GM23338 (cell line): ENCODE data around the gene TTC31. TPM values are rescaled to one million over a fixed set of nuclear protein-coding genes. Genes with fewer than 3 reads are reported as not detected.
A peak's percentile ranks its signal among the peaks of the same experiment; 100 is the strongest.

ENCODE experiments used
- ATAC-seq: fragments of 200-7000 bp; cut with Tn5 transposase; 3 replicates; pipeline ENCODE4 v1.9.1; 2020
- DNase-seq: peaks from one replicate; pipeline ENCODE4 v3.0.0-alpha.2; 2015; ENCODE audit warnings: low spot score
- H2AFZ ChIP-seq: fragments of 200-600 bp; sonication (generic); 2 replicates; pipeline ENCODE4 v1.8.0; 2016; ENCODE audit warnings: antibody characterized with exemption, mild to moderate bottlenecking, moderate library complexity
- H3F3A ChIP-seq: fragments of 200-600 bp; sonication (generic); replicated peaks from 2 replicates; pipeline ENCODE4 v1.8.0; 2017; ENCODE audit warnings: antibody characterized with exemption, mixed run types, low read depth
- H3K27ac ChIP-seq: fragments of 200-600 bp; sonication (generic); 2 replicates; pipeline ENCODE4 v1.6.1; 2016; ENCODE audit warnings: low read depth
- H3K27me3 ChIP-seq: fragments of 200-600 bp; sonication (generic); 2 replicates; pipeline ENCODE4 v1.8.0; 2016; ENCODE audit warnings: mild to moderate bottlenecking, mixed run types, moderate library complexity; ENCODE audit not compliant: insufficient read depth
- H3K36me3 ChIP-seq: fragments of 200-600 bp; sonication (generic); 2 replicates; pipeline ENCODE4 v1.8.0; 2016; ENCODE audit warnings: mild to moderate bottlenecking; ENCODE audit not compliant: insufficient read depth
- H3K4me1 ChIP-seq: fragments of 200-600 bp; sonication (generic); 2 replicates; pipeline ENCODE4 v1.8.0; 2016; ENCODE audit warnings: mild to moderate bottlenecking, moderate library complexity; ENCODE audit not compliant: insufficient read depth
- H3K4me2 ChIP-seq: fragments of 200-600 bp; sonication (generic); 2 replicates; pipeline ENCODE4 v1.7.1; 2017; ENCODE audit warnings: mixed run types
- H3K4me3 ChIP-seq: fragments of 200-600 bp; sonication (generic); 2 replicates; pipeline ENCODE4 v1.6.1; 2016; ENCODE audit warnings: mixed run types
- H3K79me2 ChIP-seq: fragments of 200-600 bp; sonication (generic); replicated peaks from 2 replicates; pipeline ENCODE4 v1.8.0; 2017; ENCODE audit warnings: mild to moderate bottlenecking; ENCODE audit not compliant: insufficient read depth
- H3K9me2 ChIP-seq: fragments of 200-600 bp; sonication (generic); 2 replicates; pipeline ENCODE4 v1.8.0; 2017; ENCODE audit not compliant: insufficient read depth
- H4K20me1 ChIP-seq: fragments of 200-600 bp; sonication (generic); replicated peaks from 2 replicates; pipeline ENCODE4 v1.8.0; 2017; ENCODE audit warnings: mild to moderate bottlenecking; ENCODE audit not compliant: insufficient read depth
- H3K27ac Mint-ChIP-seq: 2 replicates; pipeline ENCODE4 v1.8.0; 2020; ENCODE audit warnings: inconsistent platforms, mild to moderate bottlenecking, moderate library complexity, mixed read lengths
- H3K27me3 Mint-ChIP-seq: 3 replicates; pipeline ENCODE4 v1.8.0; 2022; ENCODE audit warnings: low read depth, mild to moderate bottlenecking, moderate library complexity, mixed read lengths, inconsistent platforms; ENCODE audit not compliant: insufficient read depth, poor library complexity
- H3K36me3 Mint-ChIP-seq: 3 replicates; pipeline ENCODE4 v1.8.0; 2021; ENCODE audit warnings: low read depth, mild to moderate bottlenecking, inconsistent platforms, moderate library complexity, mixed read lengths
- H3K4me1 Mint-ChIP-seq: 3 replicates; pipeline ENCODE4 v1.8.0; 2020; ENCODE audit warnings: mild to moderate bottlenecking, inconsistent platforms, mixed read lengths
- H3K4me3 Mint-ChIP-seq: 3 replicates; pipeline ENCODE4 v1.8.0; 2021; ENCODE audit warnings: moderate library complexity, mild to moderate bottlenecking, inconsistent platforms, mixed read lengths
- H3K9me3 Mint-ChIP-seq: 3 replicates; pipeline ENCODE4 v1.8.0; 2020; ENCODE audit warnings: moderate library complexity, mild to moderate bottlenecking, inconsistent platforms, mixed read lengths
- CREB1 ChIP-seq: fragments of 250-450 bp; sonication (Bioruptor Pico); IDR thresholded peaks from 2 replicates; pipeline ENCODE4 v1.5.0; 2020; ENCODE audit warnings: low read depth, mild to moderate bottlenecking, moderate library complexity
- EZH2 ChIP-seq: fragments of 200-600 bp; sonication (generic); IDR thresholded peaks from one replicate; pipeline ENCODE4 v1.8.0; 2017; ENCODE audit warnings: antibody characterized with exemption, mild to moderate bottlenecking, low read depth; ENCODE audit not compliant: unreplicated experiment
- EZH2phosphoT487 ChIP-seq: fragments of 200-600 bp; sonication (generic); IDR thresholded peaks from one replicate; pipeline ENCODE4 v1.8.1; 2018; ENCODE audit warnings: antibody characterized with exemption; ENCODE audit not compliant: unreplicated experiment
- JUNB ChIP-seq: IDR thresholded peaks from one replicate; pipeline ENCODE4 v1.6.1; 2016; ENCODE audit warnings: antibody characterized with exemption; ENCODE audit not compliant: unreplicated experiment
- NANOG ChIP-seq: IDR thresholded peaks from 2 replicates; pipeline ENCODE4 v1.6.1; 2016; ENCODE audit warnings: antibody characterized with exemption, borderline replicate concordance
- POLR2AphosphoS5 ChIP-seq: IDR thresholded peaks from 2 replicates; pipeline ENCODE4 v1.6.1; 2016; ENCODE audit warnings: antibody characterized with exemption, low read depth
- STAT1 ChIP-seq: IDR thresholded peaks from one replicate; pipeline ENCODE4 v1.6.1; 2016; ENCODE audit warnings: antibody characterized with exemption; ENCODE audit not compliant: unreplicated experiment
- ZNF114 ChIP-seq: fragments of 250-450 bp; sonication (Bioruptor Pico); IDR thresholded peaks from 2 replicates; pipeline ENCODE4 v1.5.0; 2020; ENCODE audit warnings: mild to moderate bottlenecking, moderate library complexity
- long read RNA-seq: library from polyadenylated mRNA; unstranded; transcript quantifications from one replicate; pipeline ENCODE4 v2.0.0, GENCODE V29; 2020; ENCODE audit not compliant: unreplicated experiment
- polyA plus RNA-seq: library from polyadenylated mRNA; unstranded; fragments of >200 nt; fragmentation: Nextera tagmentation; extraction: Ambion mirVana; gene quantifications from 2 replicates; pipeline ENCODE4 v1.2.1, GENCODE V29; 2016
- total RNA-seq: library from RNA; depleted of rRNA; stranded (reverse); fragments of >200 nt; shearing (Covaris generic); gene quantifications from 2 replicates; pipeline ENCODE4 v1.2.3, GENCODE V29; 2014; rRNA removed
- TF ChIP-seq, protein P1 (sequence below), 2 experiments: fragments of 200-600 bp in 1 of 2; sonication (generic) in 1 of 2; conservative IDR thresholded peaks; 2 replicates each; pipeline versions ENCODE4 v1.5.1 to v1.6.1; 2016 to 2017; ENCODE audit warnings: antibody characterized with exemption in 2 of 2, low read depth in 2 of 2, mild to moderate bottlenecking in 2 of 2, moderate library complexity in 1 of 2
- TF ChIP-seq, protein P2 (sequence below): IDR thresholded peaks from 2 replicates; pipeline ENCODE4 v1.6.1; 2016; ENCODE audit warnings: antibody characterized with exemption

TTC31 gene
- total RNA-seq (29.2 and 29.6 TPM in 2 replicates), polyA plus RNA-seq (13.1 and 15.8 TPM in 2 replicates)
- long read RNA-seq, partial matches to known transcripts: 0 of 2 reads
- long read RNA-seq, other reads (novel, unspliced or antisense): 2 of 2 reads

DNA sequence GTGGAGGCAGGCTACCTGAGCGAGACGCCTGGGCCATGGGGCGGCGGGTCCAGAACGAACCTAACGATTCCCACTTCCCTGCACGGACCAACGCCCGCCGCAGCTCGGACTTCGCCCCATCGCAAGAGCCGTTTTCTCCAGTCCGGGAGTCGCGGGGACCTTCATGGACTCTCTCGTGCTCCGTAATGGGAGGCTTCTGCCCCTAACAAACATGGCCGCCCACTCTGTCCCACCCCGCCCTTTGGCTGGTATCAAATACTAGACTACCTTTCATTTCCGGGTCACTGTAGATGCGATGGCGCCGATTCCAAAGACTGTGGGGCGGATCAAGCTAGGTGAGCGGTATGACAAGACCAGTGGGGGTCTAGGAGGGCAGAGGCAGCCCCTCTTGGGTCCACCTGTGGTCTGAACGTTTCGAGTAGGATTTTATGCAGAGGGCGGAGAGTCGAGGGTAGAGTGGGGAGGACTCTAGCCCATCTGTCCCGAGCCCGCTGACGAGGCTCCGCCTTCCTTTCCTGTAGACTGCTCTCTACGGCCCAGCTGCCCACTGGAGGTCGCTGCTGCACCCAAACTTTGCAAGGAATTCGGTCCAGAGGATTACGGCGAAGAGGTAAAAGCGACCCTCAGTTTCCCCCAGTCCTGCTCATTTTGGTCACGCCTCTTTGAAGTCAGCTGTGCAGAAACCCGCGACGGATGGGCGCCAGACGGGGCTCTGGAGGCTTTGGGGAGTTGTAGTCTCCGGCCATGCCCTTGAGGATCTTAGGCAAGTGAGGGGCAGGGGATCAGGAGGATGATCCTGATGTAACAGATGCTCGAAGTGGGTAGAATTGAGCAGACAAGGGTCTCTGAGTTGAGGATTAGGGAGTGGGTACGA lies at the start of gene TTC31, which contains the start of gene CCDC142:
Gene TTC31 (plus strand): TSS at position 281 of the 874 bp plus-strand sequence. CDS start 15 bp downstream, at position 296.
Gene CCDC142 (minus strand): TSS at position 198 of the 874 bp plus-strand sequence. CDS start 161 bp downstream, at position 37.
- peak within 1 kb of the TSS; percentile 99 for H3K4me3 Mint-ChIP-seq
- ATAC-seq: peak; percentile 89
- Histone ChIP-seq H3K4me2 (peak within 1 kb of the TSS; percentile 95), H3K36me3 (no peaks in the 10 kb centered on the region; the same call in 1 of the 2 replicates), H3K4me3 (peak within 1 kb of the TSS; percentile 68), H3K27ac (peak within 1 kb of the TSS; percentile 82; the same call in 1 of the 2 replicates), H3K79me2 (peaks cover 14% of the 10 kb centered on the region), H3K9me2 (no peaks in the 10 kb centered on the region), H3K27me3 (no peaks in the 10 kb centered on the region), H3K4me1 (peaks cover 5% of the 10 kb centered on the region; the same call in 1 of the 2 replicates), H3F3A (no peaks in the 10 kb centered on the region), H4K20me1 (peaks cover 13% of the 10 kb centered on the region; the same call in 1 of the 2 replicates), H2AFZ (peak within 1 kb of the TSS; percentile 72)
- DNase-seq: peak; percentile 99
- H3K27ac Mint-ChIP-seq: peak within 1 kb of the TSS; percentile 99
- H3K27me3 Mint-ChIP-seq: peaks cover 11% of the 10 kb centered on the region
- no peaks in the 10 kb centered on the region for H3K9me3 Mint-ChIP-seq
- peaks cover 6% of the 10 kb centered on the region; the same call in 2 of the 3 replicates for H3K4me1 Mint-ChIP-seq
- peaks cover 24% of the 10 kb centered on the region for H3K36me3 Mint-ChIP-seq
- peak; percentile 89 for TF ChIP-seq POLR2AphosphoS5
- TF ChIP-seq, protein P1, sequence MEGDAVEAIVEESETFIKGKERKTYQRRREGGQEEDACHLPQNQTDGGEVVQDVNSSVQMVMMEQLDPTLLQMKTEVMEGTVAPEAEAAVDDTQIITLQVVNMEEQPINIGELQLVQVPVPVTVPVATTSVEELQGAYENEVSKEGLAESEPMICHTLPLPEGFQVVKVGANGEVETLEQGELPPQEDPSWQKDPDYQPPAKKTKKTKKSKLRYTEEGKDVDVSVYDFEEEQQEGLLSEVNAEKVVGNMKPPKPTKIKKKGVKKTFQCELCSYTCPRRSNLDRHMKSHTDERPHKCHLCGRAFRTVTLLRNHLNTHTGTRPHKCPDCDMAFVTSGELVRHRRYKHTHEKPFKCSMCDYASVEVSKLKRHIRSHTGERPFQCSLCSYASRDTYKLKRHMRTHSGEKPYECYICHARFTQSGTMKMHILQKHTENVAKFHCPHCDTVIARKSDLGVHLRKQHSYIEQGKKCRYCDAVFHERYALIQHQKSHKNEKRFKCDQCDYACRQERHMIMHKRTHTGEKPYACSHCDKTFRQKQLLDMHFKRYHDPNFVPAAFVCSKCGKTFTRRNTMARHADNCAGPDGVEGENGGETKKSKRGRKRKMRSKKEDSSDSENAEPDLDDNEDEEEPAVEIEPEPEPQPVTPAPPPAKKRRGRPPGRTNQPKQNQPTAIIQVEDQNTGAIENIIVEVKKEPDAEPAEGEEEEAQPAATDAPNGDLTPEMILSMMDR (conservative IDR thresholded peaks at IDR 0.05; ENCODE audit: low read depth in 2 of 2): peak; percentile 89 to 90
- no peak for TF ChIP-seq ZNF114
- TF ChIP-seq NANOG: peak; percentile 96
- TF ChIP-seq, protein P2, sequence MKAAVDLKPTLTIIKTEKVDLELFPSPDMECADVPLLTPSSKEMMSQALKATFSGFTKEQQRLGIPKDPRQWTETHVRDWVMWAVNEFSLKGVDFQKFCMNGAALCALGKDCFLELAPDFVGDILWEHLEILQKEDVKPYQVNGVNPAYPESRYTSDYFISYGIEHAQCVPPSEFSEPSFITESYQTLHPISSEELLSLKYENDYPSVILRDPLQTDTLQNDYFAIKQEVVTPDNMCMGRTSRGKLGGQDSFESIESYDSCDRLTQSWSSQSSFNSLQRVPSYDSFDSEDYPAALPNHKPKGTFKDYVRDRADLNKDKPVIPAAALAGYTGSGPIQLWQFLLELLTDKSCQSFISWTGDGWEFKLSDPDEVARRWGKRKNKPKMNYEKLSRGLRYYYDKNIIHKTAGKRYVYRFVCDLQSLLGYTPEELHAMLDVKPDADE: peak; percentile 96
- no peak for TF ChIP-seq STAT1
- TF ChIP-seq CREB1 (CRISPR knock-in tag): peak; percentile 54

DNA sequence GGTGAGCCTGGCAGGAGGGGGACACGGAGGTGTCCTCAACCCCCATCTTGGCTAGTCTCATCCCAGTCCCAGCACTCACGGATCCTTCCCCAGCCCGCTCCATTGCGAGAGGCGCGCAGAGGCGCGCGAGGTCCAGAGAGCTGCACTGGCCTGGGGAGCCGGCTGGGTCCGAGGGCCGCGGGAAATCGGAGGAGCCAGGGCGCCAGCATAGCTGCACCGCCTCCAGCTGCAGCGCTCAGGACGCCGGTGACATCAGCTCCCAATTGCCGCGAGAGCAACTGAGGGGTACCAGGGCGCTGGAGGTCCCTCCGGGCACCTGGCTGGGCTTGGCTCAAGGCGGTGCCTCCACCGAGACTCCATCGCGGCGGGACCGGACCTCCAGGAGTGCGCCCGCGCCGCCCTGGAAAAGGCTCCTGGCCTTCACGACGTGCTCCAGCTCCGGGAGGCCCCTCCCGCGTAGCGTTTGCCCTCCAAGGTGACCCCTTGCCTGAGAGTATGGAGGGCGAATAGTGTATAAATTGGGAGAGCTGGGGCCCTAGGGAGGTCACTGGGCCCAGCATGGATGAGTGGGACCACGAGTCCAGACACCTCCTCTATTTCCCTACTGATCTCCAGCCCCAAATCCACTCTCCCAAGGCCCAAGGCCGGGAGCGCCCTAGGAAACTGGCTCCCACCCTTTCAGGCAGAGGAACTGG lies 46.6 kb upstream of the TTC31 start:
- Histone ChIP-seq H2AFZ (no peak overlapping the region; the same call in 1 of the 2 replicates), H3F3A (peaks cover 8% of the 10 kb centered on the region), H3K4me2 (peak overlapping the region; percentile 73), H3K27ac (0 out of 2 replicates have a peak overlapping the region, but pooled peaks have one; percentile 45), H3K4me1 (peaks cover 35% of the 10 kb centered on the region), H3K36me3 (no peaks in the 10 kb centered on the region), H3K79me2 (peaks cover 60% of the 10 kb centered on the region), H3K4me3 (peak overlapping the region; percentile 50), H4K20me1 (peaks cover 34% of the 10 kb centered on the region), H3K9me2 (no peaks in the 10 kb centered on the region), H3K27me3 (no peaks in the 10 kb centered on the region)
- peaks cover 41% of the 10 kb centered on the region for H3K36me3 Mint-ChIP-seq
- H3K4me1 Mint-ChIP-seq: peaks cover 40% of the 10 kb centered on the region
- no peak overlapping the region; the same call in 2 of the 3 replicates for H3K4me3 Mint-ChIP-seq
- DNase-seq (peak; percentile 60), ATAC-seq (peak; percentile 20)
- peaks cover 20% of the 10 kb centered on the region for H3K27me3 Mint-ChIP-seq
- H3K27ac Mint-ChIP-seq: peak overlapping the region; percentile 89; the same call in 1 of the 2 replicates
- no peaks in the 10 kb centered on the region for H3K9me3 Mint-ChIP-seq
- TF ChIP-seq, protein P2: no peak
- no peak for TF ChIP-seq STAT1
- no peak for TF ChIP-seq POLR2AphosphoS5
- TF ChIP-seq EZH2phosphoT487: no peak
- TF ChIP-seq NANOG: no peak
- TF ChIP-seq, protein P1 (conservative IDR thresholded peaks at IDR 0.05; ENCODE audit: low read depth in 2 of 2): no peak
- no peak for TF ChIP-seq EZH2
- TF ChIP-seq JUNB: no peak
- TF ChIP-seq CREB1 (CRISPR knock-in tag): no peak
